ENCODE data around the gene KCNC4.

Gene KCNC4

GRCh38 chr1:110225212-110225611 lies 15.1 kb downstream of the KCNC4 start:
- Histone ChIP-seq H3K36me3 (ENCODE audit: insufficient read depth, low read length) (peaks cover 3% of the 10 kb centered on the region; the same call in 1 of the 2 replicates), H3K27ac (ENCODE audit: low read depth, low read length) (no peak overlapping the region), H3K4me3 (ENCODE audit: low read length) (no peak overlapping the region), H3K9me3 (ENCODE audit: insufficient read depth, low read depth, low read length) (no peaks in the 10 kb centered on the region), H3K27me3 (ENCODE audit: insufficient read depth, low read length) (no peaks in the 10 kb centered on the region), H3K4me1 (ENCODE audit: insufficient read depth, low read length) (no peaks in the 10 kb centered on the region), H3K9ac (ENCODE audit: low read depth, low read length) (no peak overlapping the region)
- 83% methylated on average over 7 of the region's 7 CpGs for WGBS

- Histone ChIP-seq H3K9ac (ENCODE audit: low read depth, low read length) (no peak overlapping the region), H3K27ac (ENCODE audit: low read depth, low read length) (no peak overlapping the region), H3K4me1 (ENCODE audit: insufficient read depth, low read length) (no peaks in the 10 kb centered on the region), H3K36me3 (ENCODE audit: insufficient read depth, low read length) (peaks cover 3% of the 10 kb centered on the region; the same call in 1 of the 2 replicates), H3K27me3 (ENCODE audit: insufficient read depth, low read length) (no peaks in the 10 kb centered on the region), H3K9me3 (ENCODE audit: insufficient read depth, low read depth, low read length) (no peaks in the 10 kb centered on the region), H3K4me3 (ENCODE audit: low read length) (no peak overlapping the region)
- 95% methylated on average over 18 of the region's 18 CpGs for WGBS
Observed at GRCh38 chr1:110225756-110226404, 15.8 kb downstream of the KCNC4 start.

- Histone ChIP-seq H3K4me3 (ENCODE audit: low read length) (no peak overlapping the region), H3K9ac (ENCODE audit: low read depth, low read length) (no peak overlapping the region), H3K36me3 (ENCODE audit: insufficient read depth, low read length) (peaks cover 3% of the 10 kb centered on the region; the same call in 1 of the 2 replicates), H3K27ac (ENCODE audit: low read depth, low read length) (no peak overlapping the region), H3K4me1 (ENCODE audit: insufficient read depth, low read length) (no peaks in the 10 kb centered on the region), H3K27me3 (ENCODE audit: insufficient read depth, low read length) (no peaks in the 10 kb centered on the region), H3K9me3 (ENCODE audit: insufficient read depth, low read depth, low read length) (no peaks in the 10 kb centered on the region)
- 95% methylated on average over 12 of the region's 12 CpGs for WGBS
Observed at GRCh38 chr1:110227774-110228173, 17.7 kb downstream of the KCNC4 start.

- Histone ChIP-seq H3K27me3 (ENCODE audit: insufficient read depth, low read length) (no peaks in the 10 kb centered on the region), H3K4me1 (ENCODE audit: insufficient read depth, low read length) (no peaks in the 10 kb centered on the region), H3K4me3 (ENCODE audit: low read length) (no peak overlapping the region), H3K27ac (ENCODE audit: low read depth, low read length) (no peak overlapping the region), H3K9ac (ENCODE audit: low read depth, low read length) (no peak overlapping the region), H3K36me3 (ENCODE audit: insufficient read depth, low read length) (peaks cover 3% of the 10 kb centered on the region; the same call in 1 of the 2 replicates), H3K9me3 (ENCODE audit: insufficient read depth, low read depth, low read length) (no peaks in the 10 kb centered on the region)
- 95% methylated on average over 11 of the region's 12 CpGs for WGBS
Observed at GRCh38 chr1:110228381-110228780, 18.3 kb downstream of the KCNC4 start.

GRCh38 chr1:110228869-110229268 lies 18.8 kb downstream of the KCNC4 start:
- Histone ChIP-seq H3K4me1 (ENCODE audit: insufficient read depth, low read length) (0 out of 2 replicates have a peak, but pooled peaks cover under 1% of the 10 kb centered on the region), H3K27me3 (ENCODE audit: insufficient read depth, low read length) (no peaks in the 10 kb centered on the region), H3K4me3 (ENCODE audit: low read length) (no peak overlapping the region), H3K9me3 (ENCODE audit: insufficient read depth, low read depth, low read length) (no peaks in the 10 kb centered on the region), H3K36me3 (ENCODE audit: insufficient read depth, low read length) (peaks cover 2% of the 10 kb centered on the region; the same call in 1 of the 2 replicates), H3K9ac (ENCODE audit: low read depth, low read length) (no peak overlapping the region; the same call in 1 of the 2 replicates), H3K27ac (ENCODE audit: low read depth, low read length) (no peak overlapping the region)
- WGBS: 94% methylated on average over 9 of the region's 9 CpGs

- WGBS: 88% methylated on average over 21 of the region's 21 CpGs
- Histone ChIP-seq H3K4me3 (ENCODE audit: low read length) (no peak overlapping the region), H3K9me3 (ENCODE audit: insufficient read depth, low read depth, low read length) (no peaks in the 10 kb centered on the region)
Observed at GRCh38 chr1:110229348-110230001, 19.4 kb downstream of the KCNC4 start.

GRCh38 chr1:110230381-110231199 lies 20.5 kb downstream of the KCNC4 start:
- WGBS: 91% methylated on average over 11 of the region's 11 CpGs
- Histone ChIP-seq H3K9ac (ENCODE audit: low read depth, low read length) (no peak overlapping the region), H3K36me3 (ENCODE audit: insufficient read depth, low read length) (no peaks in the 10 kb centered on the region)

More at GRCh38 chr1:110229348-110230001, 19.4 kb downstream of the KCNC4 start:
- H3K4me1 ChIP-seq (ENCODE audit: insufficient read depth, low read length): peaks cover 5% of the 10 kb centered on the region; the same call in 1 of the 2 replicates
- no peak overlapping the region for H3K27ac ChIP-seq (ENCODE audit: low read depth, low read length)
- H3K36me3 ChIP-seq (ENCODE audit: insufficient read depth, low read length): no peaks in the 10 kb centered on the region
- no peak overlapping the region for H3K9ac ChIP-seq (ENCODE audit: low read depth, low read length)
- no peaks in the 10 kb centered on the region for H3K27me3 ChIP-seq (ENCODE audit: insufficient read depth, low read length)

GRCh38 chr1:110233861-110234260 lies 23.7 kb downstream of the KCNC4 start:
- Histone ChIP-seq H3K9ac (ENCODE audit: low read depth, low read length) (no peak overlapping the region), H3K4me1 (ENCODE audit: insufficient read depth, low read length) (peaks cover 24% of the 10 kb centered on the region; the same call in 1 of the 2 replicates), H3K27ac (ENCODE audit: low read depth, low read length) (no peak overlapping the region), H3K4me3 (ENCODE audit: low read length) (no peak overlapping the region), H3K27me3 (ENCODE audit: insufficient read depth, low read length) (no peaks in the 10 kb centered on the region), H3K9me3 (ENCODE audit: insufficient read depth, low read depth, low read length) (no peaks in the 10 kb centered on the region), H3K36me3 (ENCODE audit: insufficient read depth, low read length) (no peaks in the 10 kb centered on the region)
- WGBS: 69% methylated on average over 2 of the region's 2 CpGs

More at GRCh38 chr1:110230381-110231199, 20.5 kb downstream of the KCNC4 start:
- no peak overlapping the region for H3K4me3 ChIP-seq (ENCODE audit: low read length)
- peaks cover 13% of the 10 kb centered on the region; the same call in 1 of the 2 replicates for H3K4me1 ChIP-seq (ENCODE audit: insufficient read depth, low read length)
- no peaks in the 10 kb centered on the region for H3K27me3 ChIP-seq (ENCODE audit: insufficient read depth, low read length)
- no peak overlapping the region for H3K27ac ChIP-seq (ENCODE audit: low read depth, low read length)
- H3K9me3 ChIP-seq (ENCODE audit: insufficient read depth, low read depth, low read length): no peaks in the 10 kb centered on the region

- WGBS: 91% methylated on average over 5 of the region's 5 CpGs
- no peaks in the 10 kb centered on the region for H3K27me3 ChIP-seq (ENCODE audit: insufficient read depth, low read length)
- no peak overlapping the region for H3K27ac ChIP-seq (ENCODE audit: low read depth, low read length)
- H3K9me3 ChIP-seq (ENCODE audit: insufficient read depth, low read depth, low read length): no peaks in the 10 kb centered on the region
- H3K4me3 ChIP-seq (ENCODE audit: low read length): no peak overlapping the region
- no peaks in the 10 kb centered on the region for H3K36me3 ChIP-seq (ENCODE audit: insufficient read depth, low read length)
- no peak overlapping the region for H3K9ac ChIP-seq (ENCODE audit: low read depth, low read length)
- H3K4me1 ChIP-seq (ENCODE audit: insufficient read depth, low read length): peaks cover 24% of the 10 kb centered on the region; the same call in 1 of the 2 replicates
Observed at GRCh38 chr1:110234691-110235090, 24.6 kb downstream of the KCNC4 start.

- no peak overlapping the region for H3K27ac ChIP-seq (ENCODE audit: low read depth, low read length)
- peaks cover 24% of the 10 kb centered on the region; the same call in 1 of the 2 replicates for H3K4me1 ChIP-seq (ENCODE audit: insufficient read depth, low read length)
- no peaks in the 10 kb centered on the region for H3K27me3 ChIP-seq (ENCODE audit: insufficient read depth, low read length)
- no peak overlapping the region for H3K9ac ChIP-seq (ENCODE audit: low read depth, low read length)
- WGBS: 82% methylated on average over 12 of the region's 13 CpGs
- H3K9me3 ChIP-seq (ENCODE audit: insufficient read depth, low read depth, low read length): no peaks in the 10 kb centered on the region
- H3K36me3 ChIP-seq (ENCODE audit: insufficient read depth, low read length): no peaks in the 10 kb centered on the region
- H3K4me3 ChIP-seq (ENCODE audit: low read length): no peak overlapping the region
Observed at GRCh38 chr1:110235181-110235833, 25.2 kb downstream of the KCNC4 start.

All from HUES64 (cell line).